Measurements from ENCODE around the gene EIF2B4. TPM values are rescaled to one million over a fixed set of nuclear protein-coding genes. Genes with fewer than 3 reads are reported as not detected.

The EIF2B4 gene
- total and polyA plus RNA-seq, 4 donors: 10.5 to 25.8 (median 20.8) TPM

DNA sequence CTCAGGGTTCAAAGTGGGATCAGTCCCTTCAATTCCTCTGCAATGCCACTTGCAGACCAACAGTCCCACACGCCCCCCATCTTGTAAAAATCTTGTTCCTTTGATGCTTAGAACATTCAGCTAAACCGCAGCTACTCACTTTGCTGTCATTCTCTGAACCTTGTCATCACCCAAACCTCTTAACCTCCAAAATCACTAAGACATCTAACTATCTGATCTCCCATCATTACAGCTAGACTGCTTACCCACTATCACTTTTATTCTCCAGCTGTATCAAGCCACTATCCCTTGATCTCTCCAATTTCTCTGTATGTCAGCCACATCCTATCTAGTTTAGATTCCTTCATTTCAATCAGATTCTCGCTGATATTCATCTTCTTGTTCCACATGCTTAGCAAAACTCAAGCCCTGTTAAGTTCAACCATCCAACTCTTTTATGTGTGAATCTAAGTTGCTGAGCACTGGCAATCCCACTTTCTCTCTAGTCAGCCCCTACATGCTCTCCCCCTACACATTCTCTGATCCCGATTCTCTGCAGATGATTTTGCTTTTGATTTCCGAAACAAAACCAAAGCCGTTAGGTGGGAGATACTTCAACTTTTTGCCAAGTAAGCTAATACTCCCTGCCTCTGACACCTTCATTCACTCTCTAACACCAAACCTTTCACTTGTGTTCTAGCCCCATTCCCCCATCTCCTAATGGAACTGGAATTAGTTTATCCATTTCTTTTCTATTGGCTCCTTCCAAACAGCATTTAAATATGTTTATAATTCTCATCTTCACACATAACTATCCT, 18.1 kb downstream of the EIF2B4 start:
- Histone ChIP-seq H3K27ac (ENCODE audit: low read depth in 1 of 2, low read length in 2 of 2) (no peak overlapping the region), H3K9me3 (ENCODE audit: control insufficient read depth in 4 of 4, low read length in 3 of 4) (no peaks in the 10 kb centered on the region), H3K4me1 (ENCODE audit: control insufficient read depth in 4 of 4, insufficient read depth in 4 of 4, low read length in 3 of 4) (peaks cover 7 to 24% (median 18%) of the 10 kb centered on the region in 4 donors), H3K36me3 (ENCODE audit: control insufficient read depth in 4 of 4, insufficient read depth in 3 of 4, low read depth in 1 of 4, low read length in 3 of 4) (peaks cover 0 to 2% (median 0%) of the 10 kb centered on the region in 4 donors), H3K4me3 (ENCODE audit: low read depth in 1 of 3, low read length in 3 of 3) (no peak overlapping the region), H3K9ac (ENCODE audit: low read depth in 1 of 2, low read length in 2 of 2) (no peak overlapping the region), H3K27me3 (ENCODE audit: control insufficient read depth in 4 of 4, insufficient read depth in 4 of 4, low read length in 3 of 4) (no peaks in the 10 kb centered on the region)
- no peak for TF ChIP-seq RXRA (IDR thresholded peaks at IDR 0.05)
- TF ChIP-seq FOXA2 (IDR thresholded peaks at IDR 0.05): no peak
- TF ChIP-seq, protein P1, sequence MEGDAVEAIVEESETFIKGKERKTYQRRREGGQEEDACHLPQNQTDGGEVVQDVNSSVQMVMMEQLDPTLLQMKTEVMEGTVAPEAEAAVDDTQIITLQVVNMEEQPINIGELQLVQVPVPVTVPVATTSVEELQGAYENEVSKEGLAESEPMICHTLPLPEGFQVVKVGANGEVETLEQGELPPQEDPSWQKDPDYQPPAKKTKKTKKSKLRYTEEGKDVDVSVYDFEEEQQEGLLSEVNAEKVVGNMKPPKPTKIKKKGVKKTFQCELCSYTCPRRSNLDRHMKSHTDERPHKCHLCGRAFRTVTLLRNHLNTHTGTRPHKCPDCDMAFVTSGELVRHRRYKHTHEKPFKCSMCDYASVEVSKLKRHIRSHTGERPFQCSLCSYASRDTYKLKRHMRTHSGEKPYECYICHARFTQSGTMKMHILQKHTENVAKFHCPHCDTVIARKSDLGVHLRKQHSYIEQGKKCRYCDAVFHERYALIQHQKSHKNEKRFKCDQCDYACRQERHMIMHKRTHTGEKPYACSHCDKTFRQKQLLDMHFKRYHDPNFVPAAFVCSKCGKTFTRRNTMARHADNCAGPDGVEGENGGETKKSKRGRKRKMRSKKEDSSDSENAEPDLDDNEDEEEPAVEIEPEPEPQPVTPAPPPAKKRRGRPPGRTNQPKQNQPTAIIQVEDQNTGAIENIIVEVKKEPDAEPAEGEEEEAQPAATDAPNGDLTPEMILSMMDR (IDR thresholded peaks at IDR 0.05; ENCODE audit: low read depth, low read length, missing input control): no peak
- no peak for DNase-seq (ENCODE audit: low spot score)
- 89% methylated on average over 6 of the region's 6 CpGs for WGBS

DNA sequence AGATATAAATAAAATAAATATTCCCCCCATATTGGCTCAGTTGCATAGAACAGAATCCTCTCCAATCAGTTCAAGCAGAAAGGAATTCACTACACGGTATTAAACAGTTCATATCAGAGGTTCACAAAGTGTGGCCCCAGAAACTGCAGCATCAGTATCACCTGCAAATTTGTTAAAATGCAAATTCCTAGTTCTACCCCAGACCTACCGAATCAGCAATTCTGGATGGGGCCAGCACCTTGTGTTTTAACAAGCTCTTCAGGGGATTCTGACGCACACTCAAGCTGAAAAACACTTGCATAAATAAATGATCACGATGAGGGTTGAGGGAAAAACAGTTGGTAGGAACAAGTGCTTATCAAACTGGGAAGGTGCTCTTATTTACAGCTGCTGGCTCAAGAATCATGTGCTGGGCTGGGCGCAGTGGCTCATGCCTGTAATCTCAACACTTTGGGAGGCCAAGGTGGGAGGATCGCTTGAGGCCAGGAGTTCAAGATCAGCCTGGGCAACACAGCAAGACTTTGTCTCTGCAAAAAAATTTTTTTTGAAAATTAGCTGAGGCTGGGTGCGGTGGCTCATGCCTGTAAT, 19.9 kb downstream of the EIF2B4 start:
- H3K9ac ChIP-seq (ENCODE audit: low read depth in 1 of 2, low read length in 2 of 2): no peak overlapping the region
- H3K9me3 ChIP-seq (ENCODE audit: control insufficient read depth in 4 of 4, low read length in 3 of 4): no peaks in the 10 kb centered on the region
- H3K36me3 ChIP-seq (ENCODE audit: control insufficient read depth in 4 of 4, insufficient read depth in 3 of 4, low read depth in 1 of 4, low read length in 3 of 4): peaks cover 0 to 2% (median 0%) of the 10 kb centered on the region in 4 donors
- H3K27me3 ChIP-seq (ENCODE audit: control insufficient read depth in 4 of 4, insufficient read depth in 4 of 4, low read length in 3 of 4): no peaks in the 10 kb centered on the region
- peaks cover 5 to 15% (median 11%) of the 10 kb centered on the region in 4 donors for H3K4me1 ChIP-seq (ENCODE audit: control insufficient read depth in 4 of 4, insufficient read depth in 4 of 4, low read length in 3 of 4)
- TF ChIP-seq, protein P2, sequence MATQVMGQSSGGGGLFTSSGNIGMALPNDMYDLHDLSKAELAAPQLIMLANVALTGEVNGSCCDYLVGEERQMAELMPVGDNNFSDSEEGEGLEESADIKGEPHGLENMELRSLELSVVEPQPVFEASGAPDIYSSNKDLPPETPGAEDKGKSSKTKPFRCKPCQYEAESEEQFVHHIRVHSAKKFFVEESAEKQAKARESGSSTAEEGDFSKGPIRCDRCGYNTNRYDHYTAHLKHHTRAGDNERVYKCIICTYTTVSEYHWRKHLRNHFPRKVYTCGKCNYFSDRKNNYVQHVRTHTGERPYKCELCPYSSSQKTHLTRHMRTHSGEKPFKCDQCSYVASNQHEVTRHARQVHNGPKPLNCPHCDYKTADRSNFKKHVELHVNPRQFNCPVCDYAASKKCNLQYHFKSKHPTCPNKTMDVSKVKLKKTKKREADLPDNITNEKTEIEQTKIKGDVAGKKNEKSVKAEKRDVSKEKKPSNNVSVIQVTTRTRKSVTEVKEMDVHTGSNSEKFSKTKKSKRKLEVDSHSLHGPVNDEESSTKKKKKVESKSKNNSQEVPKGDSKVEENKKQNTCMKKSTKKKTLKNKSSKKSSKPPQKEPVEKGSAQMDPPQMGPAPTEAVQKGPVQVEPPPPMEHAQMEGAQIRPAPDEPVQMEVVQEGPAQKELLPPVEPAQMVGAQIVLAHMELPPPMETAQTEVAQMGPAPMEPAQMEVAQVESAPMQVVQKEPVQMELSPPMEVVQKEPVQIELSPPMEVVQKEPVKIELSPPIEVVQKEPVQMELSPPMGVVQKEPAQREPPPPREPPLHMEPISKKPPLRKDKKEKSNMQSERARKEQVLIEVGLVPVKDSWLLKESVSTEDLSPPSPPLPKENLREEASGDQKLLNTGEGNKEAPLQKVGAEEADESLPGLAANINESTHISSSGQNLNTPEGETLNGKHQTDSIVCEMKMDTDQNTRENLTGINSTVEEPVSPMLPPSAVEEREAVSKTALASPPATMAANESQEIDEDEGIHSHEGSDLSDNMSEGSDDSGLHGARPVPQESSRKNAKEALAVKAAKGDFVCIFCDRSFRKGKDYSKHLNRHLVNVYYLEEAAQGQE (IDR thresholded peaks at IDR 0.05): no peak
- TF ChIP-seq FOXA1 (IDR thresholded peaks at IDR 0.05) (no peak), JUND (IDR thresholded peaks at IDR 0.05) (no peak), NR2F2 (IDR thresholded peaks at IDR 0.05) (no peak), TAF1 (conservative IDR thresholded peaks at IDR 0.05) (no peak), SP1 (IDR thresholded peaks at IDR 0.05) (no peak), FOXA2 (IDR thresholded peaks at IDR 0.05) (no peak)
- TF ChIP-seq, protein P3, sequence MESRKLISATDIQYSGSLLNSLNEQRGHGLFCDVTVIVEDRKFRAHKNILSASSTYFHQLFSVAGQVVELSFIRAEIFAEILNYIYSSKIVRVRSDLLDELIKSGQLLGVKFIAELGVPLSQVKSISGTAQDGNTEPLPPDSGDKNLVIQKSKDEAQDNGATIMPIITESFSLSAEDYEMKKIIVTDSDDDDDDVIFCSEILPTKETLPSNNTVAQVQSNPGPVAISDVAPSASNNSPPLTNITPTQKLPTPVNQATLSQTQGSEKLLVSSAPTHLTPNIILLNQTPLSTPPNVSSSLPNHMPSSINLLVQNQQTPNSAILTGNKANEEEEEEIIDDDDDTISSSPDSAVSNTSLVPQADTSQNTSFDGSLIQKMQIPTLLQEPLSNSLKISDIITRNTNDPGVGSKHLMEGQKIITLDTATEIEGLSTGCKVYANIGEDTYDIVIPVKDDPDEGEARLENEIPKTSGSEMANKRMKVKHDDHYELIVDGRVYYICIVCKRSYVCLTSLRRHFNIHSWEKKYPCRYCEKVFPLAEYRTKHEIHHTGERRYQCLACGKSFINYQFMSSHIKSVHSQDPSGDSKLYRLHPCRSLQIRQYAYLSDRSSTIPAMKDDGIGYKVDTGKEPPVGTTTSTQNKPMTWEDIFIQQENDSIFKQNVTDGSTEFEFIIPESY (IDR thresholded peaks at IDR 0.05): no peak
- WGBS: 94% methylated on average over 7 of the region's 7 CpGs
- no peak overlapping the region for H3K4me3 ChIP-seq (ENCODE audit: low read depth in 1 of 3, low read length in 3 of 3)
- no peak overlapping the region for H3K27ac ChIP-seq (ENCODE audit: low read depth in 1 of 2, low read length in 2 of 2)
- DNase-seq (ENCODE audit: low spot score): no peak
